Measurements from ENCODE around the gene ABCB11.

GRCh38 chr2:168968342-168968741, 62.8 kb downstream of the ABCB11 start:
- TF ChIP-seq, protein P1, sequence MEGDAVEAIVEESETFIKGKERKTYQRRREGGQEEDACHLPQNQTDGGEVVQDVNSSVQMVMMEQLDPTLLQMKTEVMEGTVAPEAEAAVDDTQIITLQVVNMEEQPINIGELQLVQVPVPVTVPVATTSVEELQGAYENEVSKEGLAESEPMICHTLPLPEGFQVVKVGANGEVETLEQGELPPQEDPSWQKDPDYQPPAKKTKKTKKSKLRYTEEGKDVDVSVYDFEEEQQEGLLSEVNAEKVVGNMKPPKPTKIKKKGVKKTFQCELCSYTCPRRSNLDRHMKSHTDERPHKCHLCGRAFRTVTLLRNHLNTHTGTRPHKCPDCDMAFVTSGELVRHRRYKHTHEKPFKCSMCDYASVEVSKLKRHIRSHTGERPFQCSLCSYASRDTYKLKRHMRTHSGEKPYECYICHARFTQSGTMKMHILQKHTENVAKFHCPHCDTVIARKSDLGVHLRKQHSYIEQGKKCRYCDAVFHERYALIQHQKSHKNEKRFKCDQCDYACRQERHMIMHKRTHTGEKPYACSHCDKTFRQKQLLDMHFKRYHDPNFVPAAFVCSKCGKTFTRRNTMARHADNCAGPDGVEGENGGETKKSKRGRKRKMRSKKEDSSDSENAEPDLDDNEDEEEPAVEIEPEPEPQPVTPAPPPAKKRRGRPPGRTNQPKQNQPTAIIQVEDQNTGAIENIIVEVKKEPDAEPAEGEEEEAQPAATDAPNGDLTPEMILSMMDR (conservative IDR thresholded peaks at IDR 0.05; ENCODE audit: low read depth, low read length): no peak
- no peak for TF ChIP-seq EZH2 (IDR thresholded peaks at IDR 0.05; ENCODE audit: borderline replicate concordance, low read depth, low read length, poor library complexity, severe bottlenecking)

All from A673 (cell line).